Panc1 (cell line): ENCODE data around the gene IGLL5. TPM values are rescaled to one million over a fixed set of nuclear protein-coding genes. Genes with fewer than 3 reads are reported as not detected.

Experiments used
- ATAC-seq: fragments of 200-7000 bp; cut with Tn5 transposase; 2 replicates; pipeline ENCODE4 v1.9.1; 2020; ENCODE audit warnings: mild to moderate bottlenecking, moderate library complexity
- BruUV-seq: library from RNA; stranded (reverse); fragments of 400-500 nt; replicated peaks from 2 replicates; lab custom pipeline; 2021; lab: Mats Ljungman, UMichigan
- CTCF ChIA-PET: fragments of 300-600 bp; sonication (Branson Sonifier 250); formaldehyde crosslinking; loops from one replicate; lab custom pipeline; 2022; ENCODE audit warnings: antibody characterized with exemption; lab: Charles Lee
- POLR2A ChIA-PET: fragments of 300-600 bp; sonication (Branson Sonifier 250); formaldehyde crosslinking; loops from one replicate; lab custom pipeline; 2022; ENCODE audit warnings: antibody characterized with exemption; lab: Charles Lee
- DNase-seq: peaks from one replicate; pipeline ENCODE4 v3.0.0-alpha.2; 2010; ENCODE audit warnings: low read depth, low spot score
- H3K27ac ChIP-seq: 2 replicates; pipeline ENCODE4 v1.5.1; 2011; ENCODE audit warnings: mild to moderate bottlenecking, low read length, inconsistent platforms
- H3K27me3 ChIP-seq: fragments of 200-500 bp; sonication (Bioruptor generic); 2 replicates; pipeline ENCODE4 v1.6.0; 2014; ENCODE audit warnings: low read length, inconsistent platforms; ENCODE audit not compliant: control insufficient read depth, insufficient read depth
- H3K36me3 ChIP-seq: fragments of 200-500 bp; sonication (Bioruptor generic); 2 replicates; pipeline ENCODE4 v1.5.1; 2014; ENCODE audit warnings: inconsistent platforms, mild to moderate bottlenecking, low read length, moderate library complexity; ENCODE audit not compliant: control insufficient read depth, insufficient read depth
- H3K4me1 ChIP-seq: 2 replicates; pipeline ENCODE4 v1.5.1; 2011; ENCODE audit warnings: inconsistent platforms, mild to moderate bottlenecking, low read length, moderate library complexity; ENCODE audit not compliant: control insufficient read depth, insufficient read depth
- H3K4me3 ChIP-seq, 2 experiments: 2 replicates each; pipeline ENCODE4 v1.5.1; 2011 to 2012; ENCODE audit warnings: low read depth in 2 of 2, low read length in 2 of 2, mild to moderate bottlenecking in 2 of 2, inconsistent platforms in 1 of 2, moderate library complexity in 1 of 2
- H3K9me3 ChIP-seq: fragments of 200-500 bp; sonication (Bioruptor generic); 2 replicates; pipeline ENCODE4 v1.5.1; 2014; ENCODE audit warnings: low read depth, mild to moderate bottlenecking, inconsistent platforms, low read length, moderate library complexity; ENCODE audit not compliant: control insufficient read depth, insufficient read depth
- POLR2AphosphoS5 ChIP-seq: IDR thresholded peaks from 2 replicates; pipeline ENCODE4 v1.6.1; 2012; ENCODE audit warnings: mild to moderate bottlenecking, low read depth, low read length, moderate library complexity
- SIN3A ChIP-seq: IDR thresholded peaks from 2 replicates; pipeline ENCODE4 v1.6.1; 2012; ENCODE audit warnings: low read depth, mild to moderate bottlenecking, low read length, moderate library complexity, borderline replicate concordance; ENCODE audit not compliant: insufficient read depth
- TCF7L2 ChIP-seq: IDR thresholded peaks from 2 replicates; pipeline ENCODE4 v1.6.1; 2011; ENCODE audit warnings: mild to moderate bottlenecking, low read depth, low read length, inconsistent platforms
- in situ Hi-C: cut with HindIII; loops from 2 replicates; pipeline ENCODE4 v1.10.0; 2016; ENCODE audit warnings: low sequenced_read_pairs, low pct_unique_long_range_greater_than_20kb
- intact Hi-C: fragments of 100-400 bp; cut with micrococcal nuclease; formaldehyde crosslinking; loops from one replicate; pipeline ENCODE4 v1.10.0; 2022; ENCODE audit not compliant: unreplicated experiment
- total RNA-seq: library from RNA; stranded (reverse); gene quantifications from one replicate; pipeline ENCODE4 v1.2.1, GENCODE V29; 2021; ENCODE audit not compliant: unreplicated experiment
- TF ChIP-seq, protein P1 (sequence below), 2 experiments: IDR thresholded peaks; 2 replicates each; pipeline ENCODE4 v1.6.1; 2011 to 2012; ENCODE audit warnings: low read depth in 2 of 2, control low read depth in 1 of 2, low read length in 1 of 2, mild to moderate bottlenecking in 1 of 2, moderate library complexity in 1 of 2; ENCODE audit not compliant: insufficient read depth in 1 of 2
- TF ChIP-seq, protein P2 (sequence below): fragments of 450-650 bp; IDR thresholded peaks from 2 replicates; pipeline ENCODE4 v1.5.1; 2017; ENCODE audit warnings: mild to moderate bottlenecking

Gene IGLL5
- total RNA-seq, 1 experiment from 2014 or later, result not detected

DNA sequence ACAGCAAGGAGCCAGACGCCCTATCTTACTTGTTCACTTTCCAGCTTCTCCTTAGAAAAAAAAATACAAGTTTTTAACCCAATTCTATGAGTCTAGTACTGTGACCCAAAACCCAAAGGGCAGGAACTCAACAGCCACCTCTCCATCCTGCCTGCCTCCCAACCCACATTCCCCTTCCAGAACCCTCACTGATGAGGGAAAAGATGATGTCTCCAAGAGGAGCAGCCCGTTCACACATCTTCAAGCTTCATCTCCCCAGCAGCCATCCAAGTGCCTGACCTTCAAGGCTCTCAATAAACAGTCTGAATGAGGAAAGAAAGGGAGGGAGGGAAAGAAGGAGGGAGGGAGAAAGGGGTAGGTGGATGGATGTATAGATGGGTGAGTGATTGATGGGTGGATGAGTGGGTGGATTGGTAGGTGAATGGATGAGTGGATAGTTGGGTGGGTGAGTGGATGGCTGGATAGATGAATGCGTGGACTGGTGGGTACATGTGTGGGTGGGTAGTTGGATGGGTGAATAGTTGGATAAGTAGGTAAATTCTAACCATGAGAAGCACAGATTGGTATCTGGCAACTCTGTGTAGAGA lies 50.4 kb downstream of the IGLL5 start:
- POLR2A ChIA-PET, result no interaction called here
- H3K36me3 ChIP-seq, result no peaks in the 10 kb centered on the region

DNA sequence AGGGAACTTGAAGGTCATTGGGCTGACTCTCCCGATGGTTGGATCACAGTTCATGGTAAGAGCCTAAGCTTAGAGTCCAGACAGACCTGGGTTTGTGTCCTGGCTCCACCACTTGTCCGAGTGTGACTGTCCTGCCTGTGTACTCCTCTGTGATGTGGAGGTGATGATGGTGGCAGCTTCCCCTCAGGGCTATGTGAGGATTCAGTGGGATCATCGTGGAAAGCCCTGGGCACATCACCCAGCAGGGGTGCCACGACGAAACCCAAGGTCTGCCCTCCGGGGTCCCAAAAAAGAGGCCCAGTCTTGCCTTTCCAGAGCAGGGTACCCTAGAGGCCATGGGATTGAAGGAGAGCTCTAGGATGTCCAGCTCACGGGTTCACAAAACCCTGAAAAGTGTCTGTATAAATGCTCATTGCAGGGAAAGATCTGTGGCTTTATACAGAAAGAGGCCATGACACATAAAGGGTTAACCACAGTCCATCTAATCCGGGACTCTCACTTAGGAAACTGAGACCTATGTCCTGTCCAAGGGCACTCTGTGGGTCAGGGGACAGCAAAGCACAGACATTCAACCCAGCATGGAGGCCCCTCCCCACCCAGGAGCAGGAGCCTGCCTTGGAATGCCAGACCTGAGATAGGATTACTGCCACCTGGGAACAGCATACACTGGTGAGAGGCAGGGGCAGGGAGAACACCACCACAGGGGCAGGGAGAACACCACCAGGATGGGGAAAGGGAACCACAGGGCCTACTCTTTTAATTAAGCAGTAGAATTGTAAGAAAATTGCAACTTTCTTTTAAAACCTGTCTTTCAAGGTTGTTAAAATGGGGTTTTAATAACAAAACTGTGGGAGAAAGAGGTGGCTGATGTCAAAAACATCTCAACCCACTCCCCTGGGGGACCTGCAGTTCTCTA lies 51.3 kb downstream of the IGLL5 start:
- DNase-seq, result no peak
- intact Hi-C loops, result no loop called here
- Histone ChIP-seq H3K27ac (no peak overlapping the region), H3K4me3 (no peak overlapping the region), H3K4me1 (no peaks in the 10 kb centered on the region), H3K36me3 (no peaks in the 10 kb centered on the region), H3K27me3 (no peaks in the 10 kb centered on the region), H3K9me3 (no peaks in the 10 kb centered on the region)
- no TSS peak for BruUV-seq
- TF ChIP-seq, protein P1, sequence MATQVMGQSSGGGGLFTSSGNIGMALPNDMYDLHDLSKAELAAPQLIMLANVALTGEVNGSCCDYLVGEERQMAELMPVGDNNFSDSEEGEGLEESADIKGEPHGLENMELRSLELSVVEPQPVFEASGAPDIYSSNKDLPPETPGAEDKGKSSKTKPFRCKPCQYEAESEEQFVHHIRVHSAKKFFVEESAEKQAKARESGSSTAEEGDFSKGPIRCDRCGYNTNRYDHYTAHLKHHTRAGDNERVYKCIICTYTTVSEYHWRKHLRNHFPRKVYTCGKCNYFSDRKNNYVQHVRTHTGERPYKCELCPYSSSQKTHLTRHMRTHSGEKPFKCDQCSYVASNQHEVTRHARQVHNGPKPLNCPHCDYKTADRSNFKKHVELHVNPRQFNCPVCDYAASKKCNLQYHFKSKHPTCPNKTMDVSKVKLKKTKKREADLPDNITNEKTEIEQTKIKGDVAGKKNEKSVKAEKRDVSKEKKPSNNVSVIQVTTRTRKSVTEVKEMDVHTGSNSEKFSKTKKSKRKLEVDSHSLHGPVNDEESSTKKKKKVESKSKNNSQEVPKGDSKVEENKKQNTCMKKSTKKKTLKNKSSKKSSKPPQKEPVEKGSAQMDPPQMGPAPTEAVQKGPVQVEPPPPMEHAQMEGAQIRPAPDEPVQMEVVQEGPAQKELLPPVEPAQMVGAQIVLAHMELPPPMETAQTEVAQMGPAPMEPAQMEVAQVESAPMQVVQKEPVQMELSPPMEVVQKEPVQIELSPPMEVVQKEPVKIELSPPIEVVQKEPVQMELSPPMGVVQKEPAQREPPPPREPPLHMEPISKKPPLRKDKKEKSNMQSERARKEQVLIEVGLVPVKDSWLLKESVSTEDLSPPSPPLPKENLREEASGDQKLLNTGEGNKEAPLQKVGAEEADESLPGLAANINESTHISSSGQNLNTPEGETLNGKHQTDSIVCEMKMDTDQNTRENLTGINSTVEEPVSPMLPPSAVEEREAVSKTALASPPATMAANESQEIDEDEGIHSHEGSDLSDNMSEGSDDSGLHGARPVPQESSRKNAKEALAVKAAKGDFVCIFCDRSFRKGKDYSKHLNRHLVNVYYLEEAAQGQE (IDR thresholded peaks at IDR 0.05; ENCODE audit: insufficient read depth in 1 of 2, low read depth in 2 of 2, low read length in 1 of 2), result no peak
- TF ChIP-seq, protein P2, sequence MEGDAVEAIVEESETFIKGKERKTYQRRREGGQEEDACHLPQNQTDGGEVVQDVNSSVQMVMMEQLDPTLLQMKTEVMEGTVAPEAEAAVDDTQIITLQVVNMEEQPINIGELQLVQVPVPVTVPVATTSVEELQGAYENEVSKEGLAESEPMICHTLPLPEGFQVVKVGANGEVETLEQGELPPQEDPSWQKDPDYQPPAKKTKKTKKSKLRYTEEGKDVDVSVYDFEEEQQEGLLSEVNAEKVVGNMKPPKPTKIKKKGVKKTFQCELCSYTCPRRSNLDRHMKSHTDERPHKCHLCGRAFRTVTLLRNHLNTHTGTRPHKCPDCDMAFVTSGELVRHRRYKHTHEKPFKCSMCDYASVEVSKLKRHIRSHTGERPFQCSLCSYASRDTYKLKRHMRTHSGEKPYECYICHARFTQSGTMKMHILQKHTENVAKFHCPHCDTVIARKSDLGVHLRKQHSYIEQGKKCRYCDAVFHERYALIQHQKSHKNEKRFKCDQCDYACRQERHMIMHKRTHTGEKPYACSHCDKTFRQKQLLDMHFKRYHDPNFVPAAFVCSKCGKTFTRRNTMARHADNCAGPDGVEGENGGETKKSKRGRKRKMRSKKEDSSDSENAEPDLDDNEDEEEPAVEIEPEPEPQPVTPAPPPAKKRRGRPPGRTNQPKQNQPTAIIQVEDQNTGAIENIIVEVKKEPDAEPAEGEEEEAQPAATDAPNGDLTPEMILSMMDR, result no peak
- TF ChIP-seq POLR2AphosphoS5, result no peak
- no peak for TF ChIP-seq TCF7L2
- no peak for TF ChIP-seq SIN3A
- in situ Hi-C loops, result no loop called here
- ChIA-PET CTCF (no interaction called here), POLR2A (no interaction called here)
- no peak for ATAC-seq

More for the DNA sequence above, 50.4 kb downstream of the IGLL5 start:
- intact Hi-C loops (no loop called here), in situ Hi-C loops (no loop called here)
- Histone ChIP-seq H3K27ac (no peak overlapping the region), H3K27me3 (no peaks in the 10 kb centered on the region), H3K4me3 (no peak overlapping the region), H3K9me3 (no peaks in the 10 kb centered on the region), H3K4me1 (no peaks in the 10 kb centered on the region)
- TF ChIP-seq TCF7L2, result no peak
- TF ChIP-seq, protein P2, result no peak
- no peak for TF ChIP-seq POLR2AphosphoS5
- TF ChIP-seq, protein P1 (IDR thresholded peaks at IDR 0.05; ENCODE audit: insufficient read depth in 1 of 2, low read depth in 2 of 2, low read length in 1 of 2), result no peak
- no peak for TF ChIP-seq SIN3A
- ATAC-seq (no peak), DNase-seq (no peak)
- CTCF ChIA-PET, result no interaction called here
- no TSS peak for BruUV-seq
